Osteoblast (primary cell): ENCODE data around the gene ACOT7. TPM values are rescaled to one million over a fixed set of nuclear protein-coding genes. Genes with fewer than 3 reads are reported as not detected.

ENCODE experiments used
- DNase-seq: peaks from one replicate; pipeline ENCODE4 v3.0.0; 2011; ENCODE audit warnings: low spot score, mixed read lengths; ENCODE audit not compliant: insufficient read length; ENCODE audit errors: missing footprints
- H2AFZ ChIP-seq: 2 replicates; pipeline ENCODE4 v1.6.0; 2011; ENCODE audit warnings: mild to moderate bottlenecking, low read length
- H3K27ac ChIP-seq: 2 replicates; pipeline ENCODE4 v1.5.1; 2011; ENCODE audit warnings: mild to moderate bottlenecking, low read depth, low read length, moderate library complexity
- H3K27me3 ChIP-seq: 2 replicates; pipeline ENCODE4 v1.6.0; 2012; ENCODE audit warnings: mild to moderate bottlenecking, control low read depth, inconsistent platforms, low read length, moderate library complexity; ENCODE audit not compliant: insufficient read depth
- H3K36me3 ChIP-seq: 2 replicates; pipeline ENCODE4 v1.5.1; 2011; ENCODE audit warnings: mild to moderate bottlenecking, low read length, control low read depth, moderate library complexity; ENCODE audit not compliant: insufficient read depth
- H3K4me1 ChIP-seq: 2 replicates; pipeline ENCODE4 v1.5.1; 2011; ENCODE audit warnings: mild to moderate bottlenecking, low read length, control low read depth, moderate library complexity; ENCODE audit not compliant: insufficient read depth
- H3K4me2 ChIP-seq: 2 replicates; pipeline ENCODE4 v1.6.0; 2011; ENCODE audit warnings: mild to moderate bottlenecking, low read length; ENCODE audit not compliant: insufficient read depth
- H3K4me3 ChIP-seq: fragments of 200-600 bp; sonication (generic); 3 replicates; pipeline ENCODE4 v1.5.1; 2012; ENCODE audit warnings: mild to moderate bottlenecking, low read length, inconsistent platforms; ENCODE audit not compliant: insufficient read depth
- H3K79me2 ChIP-seq: 2 replicates; pipeline ENCODE4 v1.6.0; 2012; ENCODE audit warnings: mild to moderate bottlenecking, low read length, control low read depth, inconsistent platforms; ENCODE audit not compliant: insufficient read depth
- H3K9me3 ChIP-seq: 2 replicates; pipeline ENCODE4 v1.5.1; 2011; ENCODE audit warnings: low read depth, low read length, control low read depth
- H4K20me1 ChIP-seq: 2 replicates; pipeline ENCODE4 v1.6.0; 2012; ENCODE audit warnings: mild to moderate bottlenecking, low read length, control low read depth; ENCODE audit not compliant: insufficient read depth
- CTCF ChIP-seq: IDR thresholded peaks from 2 replicates; pipeline ENCODE4 v1.5.1; 2011; ENCODE audit warnings: mild to moderate bottlenecking, low read depth, low read length, moderate library complexity; ENCODE audit errors: extremely low read depth
- total RNA-seq: library from RNA; depleted of rRNA; stranded (reverse); fragments of >200 nt; gene quantifications from 2 replicates; pipeline ENCODE4 v1.2.3, GENCODE V29; 2012

Gene ACOT7
- total RNA-seq, 1 donor = 10.9 TPM

- Histone ChIP-seq H3K79me2 (peaks cover 20% of the 10 kb centered on the region), H3K27me3 (no peaks in the 10 kb centered on the region), H3K4me3 (no peak overlapping the region), H3K4me2 (no peak overlapping the region), H3K9me3 (no peaks in the 10 kb centered on the region), H2AFZ (no peak overlapping the region), H3K36me3 (peaks cover 5% of the 10 kb centered on the region), H3K4me1 (peaks cover 12% of the 10 kb centered on the region), H4K20me1 (no peaks in the 10 kb centered on the region), H3K27ac (no peak overlapping the region)
- DNase-seq = peak; percentile 58
- TF ChIP-seq CTCF = no peak
Measured at GRCh38 chr1:6351480-6352137, 42.0 kb downstream of the ACOT7 start.

- no peak overlapping the region for H2AFZ ChIP-seq
- DNase-seq = peak; percentile 87
- H3K27ac ChIP-seq = no peak overlapping the region
- no peaks in the 10 kb centered on the region for H3K27me3 ChIP-seq
- peaks cover 5% of the 10 kb centered on the region for H3K36me3 ChIP-seq
- TF ChIP-seq CTCF = no peak
- peaks cover 12% of the 10 kb centered on the region for H3K4me1 ChIP-seq
- no peaks in the 10 kb centered on the region for H4K20me1 ChIP-seq
- peaks cover 20% of the 10 kb centered on the region for H3K79me2 ChIP-seq
- no peak overlapping the region for H3K4me2 ChIP-seq
- H3K9me3 ChIP-seq = no peaks in the 10 kb centered on the region
- H3K4me3 ChIP-seq = no peak overlapping the region
Measured at GRCh38 chr1:6350416-6351088, 43.0 kb downstream of the ACOT7 start.

GRCh38 chr1:6349254-6349943 lies 44.2 kb downstream of the ACOT7 start:
- Histone ChIP-seq H3K79me2 (peaks cover 20% of the 10 kb centered on the region), H3K9me3 (no peaks in the 10 kb centered on the region), H4K20me1 (no peaks in the 10 kb centered on the region), H3K4me3 (no peak overlapping the region), H3K27ac (peak overlapping the region; percentile 70), H3K4me2 (no peak overlapping the region), H3K36me3 (peaks cover 5% of the 10 kb centered on the region), H3K27me3 (no peaks in the 10 kb centered on the region), H3K4me1 (peaks cover 12% of the 10 kb centered on the region), H2AFZ (no peak overlapping the region)
- peak; percentile 66 for DNase-seq
- TF ChIP-seq CTCF = no peak
